C4-2B (cell line): ENCODE results near the gene SCN4A.
"Not testable (repeated sequence)": the region's sequence is repeated elsewhere in the genome, so short reads cannot be mapped to it uniquely, and the experiment has no call there.

ENCODE experiments used
- H3K27ac ChIP-seq: fragments of 450-650 bp; 2 replicates; pipeline ENCODE4 v1.5.1; 2017
- ZFX ChIP-seq: fragments of 450-650 bp; IDR thresholded peaks from 2 replicates; pipeline ENCODE4 v1.6.1; 2017
- TF ChIP-seq, protein P1 (sequence below): fragments of 450-650 bp; conservative IDR thresholded peaks from 2 replicates; pipeline ENCODE4 v1.5.1; 2017; ENCODE audit warnings: mild to moderate bottlenecking

The SCN4A gene

DNA sequence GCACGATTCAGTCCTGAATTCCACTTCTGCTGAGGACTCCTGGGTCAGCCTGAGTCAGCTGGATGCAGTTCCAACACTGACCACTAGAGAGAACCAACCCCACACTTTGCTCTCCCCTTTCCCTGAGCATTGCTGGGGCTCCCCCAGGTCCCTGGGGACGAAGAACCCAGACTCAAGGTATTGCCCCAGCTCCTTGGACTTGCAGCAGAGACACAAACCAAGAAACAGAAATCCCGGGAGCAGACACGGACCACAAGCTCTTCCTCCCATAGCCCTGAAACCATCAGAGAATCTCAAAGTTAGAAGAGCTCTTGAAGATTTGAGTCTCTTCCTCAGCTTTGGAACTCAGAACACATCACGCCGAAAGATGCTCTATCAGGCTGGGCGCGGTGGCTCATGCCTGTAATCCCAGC, 53.4 kb downstream of the SCN4A start:
- no peak overlapping the region for H3K27ac ChIP-seq
- TF ChIP-seq, protein P1, sequence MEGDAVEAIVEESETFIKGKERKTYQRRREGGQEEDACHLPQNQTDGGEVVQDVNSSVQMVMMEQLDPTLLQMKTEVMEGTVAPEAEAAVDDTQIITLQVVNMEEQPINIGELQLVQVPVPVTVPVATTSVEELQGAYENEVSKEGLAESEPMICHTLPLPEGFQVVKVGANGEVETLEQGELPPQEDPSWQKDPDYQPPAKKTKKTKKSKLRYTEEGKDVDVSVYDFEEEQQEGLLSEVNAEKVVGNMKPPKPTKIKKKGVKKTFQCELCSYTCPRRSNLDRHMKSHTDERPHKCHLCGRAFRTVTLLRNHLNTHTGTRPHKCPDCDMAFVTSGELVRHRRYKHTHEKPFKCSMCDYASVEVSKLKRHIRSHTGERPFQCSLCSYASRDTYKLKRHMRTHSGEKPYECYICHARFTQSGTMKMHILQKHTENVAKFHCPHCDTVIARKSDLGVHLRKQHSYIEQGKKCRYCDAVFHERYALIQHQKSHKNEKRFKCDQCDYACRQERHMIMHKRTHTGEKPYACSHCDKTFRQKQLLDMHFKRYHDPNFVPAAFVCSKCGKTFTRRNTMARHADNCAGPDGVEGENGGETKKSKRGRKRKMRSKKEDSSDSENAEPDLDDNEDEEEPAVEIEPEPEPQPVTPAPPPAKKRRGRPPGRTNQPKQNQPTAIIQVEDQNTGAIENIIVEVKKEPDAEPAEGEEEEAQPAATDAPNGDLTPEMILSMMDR, result peak; percentile 92
- TF ChIP-seq ZFX, result no peak

DNA sequence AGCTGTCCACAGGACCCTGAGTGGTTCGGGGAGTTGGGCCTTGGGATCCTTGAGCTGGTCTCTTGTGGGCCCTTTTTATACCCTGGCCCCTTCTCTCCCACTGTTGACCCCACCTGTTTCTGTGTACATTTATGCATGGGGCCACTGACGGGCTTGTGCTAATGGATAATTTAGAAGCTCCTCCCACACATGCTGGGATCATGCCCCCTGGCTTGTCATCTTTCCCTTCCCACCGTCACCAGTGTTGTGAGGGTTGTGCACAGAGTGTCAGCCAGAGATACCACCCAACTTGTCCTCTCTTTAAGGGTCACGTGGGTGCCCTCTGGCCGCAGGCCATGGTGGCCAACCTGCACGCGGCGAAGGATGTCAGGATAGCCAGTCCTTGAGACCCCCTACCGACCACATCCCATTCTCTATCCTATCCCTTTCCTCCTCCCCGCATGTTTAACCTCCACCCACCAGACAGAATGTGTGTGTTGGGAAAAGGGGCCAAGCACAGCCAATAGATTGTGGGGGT, 53.9 kb downstream of the SCN4A start, which contains the start of gene GH1:
GH1 (minus strand) TSS at position 51 of the 517 bp plus-strand sequence. CDS start 63 bp downstream, outside the sequence.
- H3K27ac ChIP-seq, result not testable (repeated sequence)

DNA sequence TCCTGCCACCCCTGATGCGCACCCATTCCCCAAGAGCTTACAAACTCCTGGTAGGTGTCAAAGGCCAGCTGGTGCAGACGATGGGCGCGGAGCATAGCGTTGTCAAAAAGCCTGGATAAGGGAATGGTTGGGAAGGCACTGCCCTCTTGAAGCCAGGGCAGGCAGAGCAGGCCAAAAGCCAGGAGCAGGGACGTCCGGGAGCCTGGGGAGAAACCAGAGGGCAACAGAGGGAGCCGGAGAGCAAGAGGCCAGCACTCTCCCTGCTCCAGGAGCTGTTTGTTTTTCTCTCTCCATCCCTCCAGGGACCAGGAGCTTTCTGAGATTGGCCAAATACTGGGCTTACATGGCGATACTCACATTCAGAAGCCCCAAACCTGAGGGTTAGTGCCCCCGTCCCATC, 54.4 kb downstream of the SCN4A start:
- TF ChIP-seq, protein P1, result no peak
- TF ChIP-seq ZFX, result no peak
- no peak overlapping the region for H3K27ac ChIP-seq

DNA sequence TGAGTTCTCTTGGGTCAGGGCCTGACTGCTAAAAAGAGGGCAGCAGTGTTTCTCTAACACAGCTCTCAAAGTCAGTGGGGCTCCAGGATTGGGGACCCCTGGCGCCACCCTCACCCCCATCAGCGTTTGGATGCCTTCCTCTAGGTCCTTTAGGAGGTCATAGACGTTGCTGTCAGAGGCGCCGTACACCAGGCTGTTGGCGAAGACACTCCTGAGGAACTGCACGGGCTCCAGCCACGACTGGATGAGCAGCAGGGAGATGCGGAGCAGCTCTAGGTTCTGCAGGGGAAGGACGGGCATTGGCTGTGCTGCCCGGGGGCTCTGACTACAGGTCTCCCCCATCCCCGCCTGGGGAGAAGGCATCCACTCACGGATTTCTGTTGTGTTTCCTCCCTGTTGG, 55.1 kb downstream of the SCN4A start:
- TF ChIP-seq, protein P1, result no peak
- TF ChIP-seq ZFX, result no peak
- no peak overlapping the region for H3K27ac ChIP-seq

DNA sequence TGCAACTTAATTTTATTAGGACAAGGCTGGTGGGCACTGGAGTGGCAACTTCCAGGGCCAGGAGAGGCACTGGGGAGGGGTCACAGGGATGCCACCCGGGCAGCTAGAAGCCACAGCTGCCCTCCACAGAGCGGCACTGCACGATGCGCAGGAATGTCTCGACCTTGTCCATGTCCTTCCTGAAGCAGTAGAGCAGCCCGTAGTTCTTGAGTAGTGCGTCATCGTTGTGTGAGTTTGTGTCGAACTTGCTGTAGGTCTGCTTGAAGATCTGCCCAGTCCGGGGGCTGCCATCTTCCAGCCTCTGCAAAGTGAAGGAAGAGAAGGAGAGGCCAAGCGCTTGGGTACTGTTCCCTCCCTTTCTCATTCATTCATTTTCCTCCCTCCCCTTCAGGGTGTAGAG, 55.5 kb downstream of the SCN4A start:
- H3K27ac ChIP-seq, result not testable (repeated sequence)

DNA sequence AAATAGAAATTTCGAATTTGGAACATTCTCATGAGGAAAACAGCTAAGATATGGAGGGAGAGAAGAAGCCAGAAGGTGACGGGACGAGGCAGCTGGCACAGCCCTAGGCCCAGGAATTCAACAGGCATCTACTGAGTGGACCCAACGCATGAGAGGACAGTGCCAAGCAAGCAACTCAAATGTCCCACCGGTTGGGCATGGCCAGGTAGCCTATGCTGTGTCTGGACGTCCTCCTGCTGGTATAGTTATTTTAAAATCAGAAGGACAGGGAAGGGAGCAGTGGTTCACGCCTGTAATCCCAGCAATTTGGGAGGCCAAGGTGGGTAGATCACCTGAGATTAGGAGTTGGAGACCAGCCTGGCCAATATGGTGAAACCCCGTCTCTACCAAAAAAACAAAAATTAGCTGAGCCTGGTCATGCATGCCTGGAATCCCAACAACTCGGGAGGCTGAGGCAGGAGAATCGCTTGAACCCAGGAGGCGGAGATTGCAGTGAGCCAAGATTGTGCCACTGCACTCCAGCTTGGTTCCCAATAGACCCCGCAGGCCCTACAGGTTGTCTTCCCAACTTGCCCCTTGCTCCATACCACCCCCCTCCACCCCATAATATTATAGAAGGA, 56.0 kb downstream of the SCN4A start:
- no peak for TF ChIP-seq ZFX
- TF ChIP-seq, protein P1, result no peak
- H3K27ac ChIP-seq, result no peak overlapping the region

DNA sequence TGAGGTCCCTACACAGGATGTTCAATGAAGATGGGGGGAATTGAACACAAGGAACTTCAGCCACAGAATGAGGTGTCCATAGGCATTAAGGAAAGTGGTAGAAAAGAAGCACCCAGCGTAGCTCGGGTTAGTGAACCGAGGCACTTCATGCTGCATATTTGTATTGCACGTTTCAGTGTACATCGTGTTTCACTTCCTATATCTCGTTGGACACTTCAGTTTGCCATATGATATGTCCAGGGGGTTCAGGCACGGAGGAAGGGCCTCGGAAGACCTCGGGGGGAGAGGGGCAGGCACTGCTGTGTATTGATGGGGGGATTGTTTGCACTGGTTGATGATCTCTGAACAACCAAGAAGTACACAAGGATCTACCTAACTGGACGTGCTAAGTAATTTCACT, 57.0 kb downstream of the SCN4A start:
- H3K27ac ChIP-seq, result not testable (repeated sequence)

DNA sequence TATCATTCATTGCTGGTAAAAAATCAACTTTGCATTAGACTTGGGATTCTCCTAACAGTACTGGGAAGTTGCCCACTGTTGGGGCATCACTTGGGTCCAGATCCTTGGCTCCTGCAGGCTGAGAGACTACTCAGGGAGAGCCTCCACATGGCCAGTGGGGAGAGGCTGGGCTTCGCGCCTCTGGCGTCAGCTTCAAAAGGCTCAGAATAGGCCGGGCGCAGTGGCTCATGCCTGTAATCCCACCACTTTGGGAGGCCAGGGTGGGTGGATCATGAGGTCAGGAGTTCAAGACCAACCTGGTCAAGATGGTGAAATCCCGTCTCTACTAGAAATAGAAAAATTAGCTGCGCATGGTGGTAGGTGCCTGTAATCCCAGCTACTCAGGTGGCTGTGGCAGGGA, 58.2 kb downstream of the SCN4A start:
- no peak overlapping the region for H3K27ac ChIP-seq
- no peak for TF ChIP-seq ZFX
- TF ChIP-seq, protein P1, result no peak

DNA sequence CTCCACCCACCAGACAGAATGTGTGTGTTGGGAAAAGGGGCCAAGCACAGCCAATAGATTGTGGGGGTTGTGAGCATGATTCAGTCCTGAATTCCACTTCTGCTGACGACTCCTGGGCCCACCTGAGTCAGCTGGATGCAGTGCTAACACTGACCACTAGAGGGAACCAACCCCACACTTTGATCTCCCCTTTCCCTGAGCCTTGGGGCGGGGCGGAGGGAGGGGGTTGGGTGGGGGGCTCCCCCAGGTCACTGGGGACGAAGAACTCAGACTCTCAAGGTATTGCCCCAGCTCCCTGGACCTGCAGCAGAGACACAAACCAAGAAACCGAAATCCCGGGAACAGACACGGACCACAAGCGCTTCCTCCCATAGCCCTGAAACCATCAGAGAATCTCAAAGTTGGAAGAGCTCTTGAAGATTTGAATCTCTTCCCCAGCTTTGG, 61.0 kb downstream of the SCN4A start:
- TF ChIP-seq, protein P1, result peak; percentile 85
- TF ChIP-seq ZFX, result no peak
- H3K27ac ChIP-seq, result no peak overlapping the region
